ENCODE results near the gene PAXIP1. TPM values are rescaled to one million over a fixed set of nuclear protein-coding genes. Genes with fewer than 3 reads are reported as not detected.
"Not testable (repeated sequence)": the region's sequence is repeated elsewhere in the genome, so short reads cannot be mapped to it uniquely, and the experiment has no call there.

PAXIP1 gene
- total RNA-seq, 1 experiment from 2014 or later, result 32.1 TPM

GRCh38 chr7:155043756-155044155, 40.8 kb upstream of the PAXIP1 start:
- intact Hi-C loops (cut with micrococcal nuclease; ENCODE audit: unreplicated experiment), result no loop called here
- no peak overlapping the region for H3K4me3 ChIP-seq (ENCODE audit: low read depth, low read length, poor library complexity, severe bottlenecking)
- H3K27ac ChIP-seq (ENCODE audit: low read depth, low read length, poor library complexity, severe bottlenecking), result no peak overlapping the region
- DNase-seq (ENCODE audit: low spot score), result no peak
- TF ChIP-seq CTCF (conservative IDR thresholded peaks at IDR 0.05; ENCODE audit: low read depth, low read length), result no peak
- TF ChIP-seq EZH2 (IDR thresholded peaks at IDR 0.05; ENCODE audit: borderline replicate concordance, low read depth, low read length, poor library complexity, severe bottlenecking), result no peak
- H3K9me3 ChIP-seq (ENCODE audit: low read depth, low read length, poor library complexity, severe bottlenecking), result no peaks in the 10 kb centered on the region
- no peaks in the 10 kb centered on the region for H3K4me1 ChIP-seq (ENCODE audit: insufficient read depth, low read length, poor library complexity, severe bottlenecking)
- POLR2A ChIA-PET (ENCODE audit: low non-redundant PET), result no interaction called here
- H3K36me3 ChIP-seq (ENCODE audit: insufficient read depth, low read length, poor library complexity, severe bottlenecking), result no peaks in the 10 kb centered on the region
- CTCF ChIA-PET, result no interaction called here
- H3K27me3 ChIP-seq (replicated peaks; ENCODE audit: insufficient read depth, low read depth, low read length, poor library complexity), result peaks cover 15% of the 10 kb centered on the region
- no TSS peak for BruUV-seq (replicated peaks)

- Histone ChIP-seq H3K4me3 (ENCODE audit: low read depth, low read length, poor library complexity, severe bottlenecking) (no peak overlapping the region), H3K36me3 (ENCODE audit: insufficient read depth, low read length, poor library complexity, severe bottlenecking) (no peaks in the 10 kb centered on the region), H3K4me1 (ENCODE audit: insufficient read depth, low read length, poor library complexity, severe bottlenecking) (no peaks in the 10 kb centered on the region), H3K27ac (ENCODE audit: low read depth, low read length, poor library complexity, severe bottlenecking) (no peak overlapping the region), H3K27me3 (replicated peaks; ENCODE audit: insufficient read depth, low read depth, low read length, poor library complexity) (peaks cover 20% of the 10 kb centered on the region), H3K9me3 (ENCODE audit: low read depth, low read length, poor library complexity, severe bottlenecking) (no peaks in the 10 kb centered on the region)
- ChIA-PET CTCF (no interaction called here), POLR2A (ENCODE audit: low non-redundant PET) (no interaction called here)
- no TSS peak for BruUV-seq (replicated peaks)
- DNase-seq (ENCODE audit: low spot score), result no peak
- intact Hi-C loops (cut with micrococcal nuclease; ENCODE audit: unreplicated experiment), result no loop called here
- no peak for TF ChIP-seq CTCF (conservative IDR thresholded peaks at IDR 0.05; ENCODE audit: low read depth, low read length)
Measured at GRCh38 chr7:155038335-155038734, 35.4 kb upstream of the PAXIP1 start.

GRCh38 chr7:155034495-155034894, 31.6 kb upstream of the PAXIP1 start:
- intact Hi-C loops (cut with micrococcal nuclease; ENCODE audit: unreplicated experiment); CTCF ChIA-PET; DNase-seq (ENCODE audit: low spot score); BruUV-seq (replicated peaks); H3K4me3 ChIP-seq (ENCODE audit: low read depth, low read length, poor library complexity, severe bottlenecking); H3K27ac ChIP-seq (ENCODE audit: low read depth, low read length, poor library complexity, severe bottlenecking); H3K4me1 ChIP-seq (ENCODE audit: insufficient read depth, low read length, poor library complexity, severe bottlenecking); H3K9me3 ChIP-seq (ENCODE audit: low read depth, low read length, poor library complexity, severe bottlenecking); H3K36me3 ChIP-seq (ENCODE audit: insufficient read depth, low read length, poor library complexity, severe bottlenecking); H3K27me3 ChIP-seq (replicated peaks; ENCODE audit: insufficient read depth, low read depth, low read length, poor library complexity); POLR2A ChIA-PET (ENCODE audit: low non-redundant PET): not testable (repeated sequence)

- no peak for TF ChIP-seq CTCF (conservative IDR thresholded peaks at IDR 0.05; ENCODE audit: low read depth, low read length)
- intact Hi-C loops (cut with micrococcal nuclease; ENCODE audit: unreplicated experiment), result no loop called here
- Histone ChIP-seq H3K9me3 (ENCODE audit: low read depth, low read length, poor library complexity, severe bottlenecking) (peaks cover 4% of the 10 kb centered on the region), H3K27ac (ENCODE audit: low read depth, low read length, poor library complexity, severe bottlenecking) (no peak overlapping the region), H3K4me3 (ENCODE audit: low read depth, low read length, poor library complexity, severe bottlenecking) (no peak overlapping the region), H3K27me3 (replicated peaks; ENCODE audit: insufficient read depth, low read depth, low read length, poor library complexity) (peaks cover 4% of the 10 kb centered on the region), H3K36me3 (ENCODE audit: insufficient read depth, low read length, poor library complexity, severe bottlenecking) (no peaks in the 10 kb centered on the region), H3K4me1 (ENCODE audit: insufficient read depth, low read length, poor library complexity, severe bottlenecking) (no peaks in the 10 kb centered on the region)
- ChIA-PET CTCF (no interaction called here), POLR2A (ENCODE audit: low non-redundant PET) (interaction anchor here (0.6 kb wide), 1 partner anchor 35 kb away, joined by 11 read pairs; no protein-coding TSS in a partner anchor)
- BruUV-seq (replicated peaks), result no TSS peak
- no peak for DNase-seq (ENCODE audit: low spot score)
Measured at GRCh38 chr7:155032978-155033377, 30.1 kb upstream of the PAXIP1 start.
